DMS 273 (cell line): Measurements from ENCODE around the gene TRAF3IP1.
"Not testable (repeated sequence)": the region's sequence is repeated elsewhere in the genome, so short reads cannot be mapped to it uniquely, and the experiment has no call there.

Experiments
- DNase-seq: peaks from one replicate; lab custom pipeline; 2025; ENCODE audit not compliant: unreplicated experiment; lab: John Stamatoyannopoulos, UW

The TRAF3IP1 gene

GRCh38 chr2:238338710-238339394 is 18.5 kb downstream of the TRAF3IP1 start:
- no peak for DNase-seq

GRCh38 chr2:238339395-238339780 is 19.1 kb downstream of the TRAF3IP1 start:
- no peak for DNase-seq

DNA sequence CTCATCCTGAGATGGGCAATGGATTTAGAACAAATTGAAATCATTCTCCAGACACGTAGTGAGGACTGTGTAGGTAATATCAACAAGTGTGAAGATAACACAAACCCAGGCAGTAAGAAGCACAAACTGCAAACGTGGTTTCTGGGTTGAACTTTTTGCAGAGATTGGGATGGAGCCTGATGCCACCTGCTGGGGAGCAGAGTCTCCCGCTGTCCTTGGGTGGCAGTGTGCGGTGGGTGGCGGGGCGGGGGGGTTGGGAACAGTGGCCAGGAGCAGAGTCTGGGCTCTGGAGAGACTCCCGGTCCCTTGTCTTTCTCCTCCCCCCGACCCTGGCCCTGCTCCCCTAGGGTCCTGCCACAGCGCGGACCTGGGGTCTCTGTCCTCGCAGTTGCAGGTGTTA is 19.5 kb downstream of the TRAF3IP1 start:
- DNase-seq, result no peak

GRCh38 chr2:238341536-238341935 is 21.2 kb downstream of the TRAF3IP1 start:
- DNase-seq, result no peak

DNA sequence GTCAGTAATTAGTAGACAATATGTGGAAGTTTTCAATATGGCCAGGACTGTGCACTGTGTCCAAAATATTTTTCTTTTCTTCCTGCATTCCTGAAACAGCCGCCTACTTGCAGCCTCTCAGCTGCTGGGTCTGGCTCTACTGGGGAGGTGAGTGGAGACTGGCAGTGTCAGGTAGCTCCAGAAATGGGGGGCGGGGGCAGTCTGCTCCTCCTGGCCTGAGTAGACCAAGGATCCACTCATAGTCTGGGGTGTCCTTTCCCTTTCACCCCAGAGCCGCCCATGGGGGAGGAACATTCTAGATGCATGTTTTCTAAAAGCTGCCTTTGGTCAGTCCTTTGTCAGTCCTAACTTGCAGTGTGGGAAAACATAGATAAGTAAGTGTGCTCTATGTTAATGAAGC is 23.7 kb downstream of the TRAF3IP1 start:
- no peak for DNase-seq

DNA sequence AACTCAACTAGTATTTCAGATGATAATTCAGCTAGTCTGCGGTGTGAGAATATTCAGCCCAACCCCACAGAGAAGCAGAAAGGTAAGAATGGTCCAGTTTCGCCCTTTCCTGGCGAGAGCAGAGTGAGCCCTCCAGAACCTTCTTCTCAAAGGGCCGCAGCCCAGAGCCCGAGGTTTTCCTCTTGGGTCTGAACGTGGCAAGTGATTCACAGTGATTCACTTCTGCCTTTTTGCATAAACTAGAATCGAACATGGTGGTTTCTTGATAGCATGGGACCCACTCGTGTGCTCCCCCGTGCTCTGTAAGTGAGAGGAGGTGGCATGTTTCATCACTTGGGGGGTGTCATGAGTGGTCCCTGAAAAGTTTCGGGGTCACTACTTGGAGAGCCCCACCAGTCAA is 24.2 kb downstream of the TRAF3IP1 start:
- DNase-seq, result no peak

DNA sequence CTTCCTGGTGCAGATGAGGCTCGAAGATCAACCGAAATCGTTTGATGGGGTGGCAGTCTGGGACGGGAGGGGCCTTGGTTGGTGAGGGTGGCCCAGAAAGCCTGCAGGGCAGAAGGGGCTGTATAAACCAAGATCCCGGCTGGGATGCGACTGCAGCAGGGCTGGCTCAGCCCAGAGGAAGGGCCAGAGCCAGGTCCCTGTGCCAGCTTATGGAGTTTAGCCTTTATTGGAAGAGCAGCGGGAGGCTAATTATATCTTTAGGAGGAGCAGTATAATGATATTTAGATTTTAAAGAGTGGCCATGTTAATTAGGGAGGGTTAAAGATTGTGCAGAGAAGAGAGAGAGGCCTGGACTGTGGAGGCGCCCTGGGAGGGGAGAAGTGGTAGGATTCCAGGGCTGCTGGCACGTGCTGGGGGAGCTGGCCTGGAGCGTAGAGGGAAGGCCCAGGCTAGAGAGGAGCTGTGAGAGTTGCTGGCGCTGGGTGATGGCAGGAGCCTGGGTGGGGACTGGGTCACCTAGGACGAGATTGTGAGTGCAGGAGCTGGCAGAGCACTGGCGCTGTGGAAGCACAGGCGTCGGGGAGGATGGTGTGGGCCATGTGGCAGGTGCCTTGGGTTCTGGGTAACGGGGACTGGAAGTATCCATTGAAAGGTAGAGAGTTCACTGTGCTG is 25.1 kb downstream of the TRAF3IP1 start:
- DNase-seq, result no peak

DNA sequence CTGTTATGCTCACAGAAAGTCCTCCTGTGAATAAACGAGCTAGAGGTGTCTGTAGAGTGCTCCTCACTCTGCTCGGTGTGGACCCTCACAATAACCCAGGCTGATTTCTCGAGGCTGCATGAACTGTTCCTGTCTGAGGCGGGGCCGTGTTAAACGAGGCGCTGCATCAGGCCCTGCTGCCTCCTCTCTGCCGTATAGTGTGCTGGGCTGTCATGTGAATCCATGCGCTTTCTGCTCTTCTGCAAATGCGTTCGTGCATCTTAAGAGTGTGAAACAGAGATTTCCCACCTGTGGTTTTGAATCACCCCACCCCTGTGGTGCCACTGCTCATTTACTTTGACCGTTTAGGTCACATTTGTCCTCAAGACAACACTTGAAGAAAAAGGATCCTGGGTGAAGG is 26.2 kb downstream of the TRAF3IP1 start:
- no peak for DNase-seq

- DNase-seq, result no peak
Measured at GRCh38 chr2:238350150-238350897, 30.0 kb downstream of the TRAF3IP1 start.

GRCh38 chr2:238351315-238351714 is 31.0 kb downstream of the TRAF3IP1 start:
- no peak for DNase-seq

DNA sequence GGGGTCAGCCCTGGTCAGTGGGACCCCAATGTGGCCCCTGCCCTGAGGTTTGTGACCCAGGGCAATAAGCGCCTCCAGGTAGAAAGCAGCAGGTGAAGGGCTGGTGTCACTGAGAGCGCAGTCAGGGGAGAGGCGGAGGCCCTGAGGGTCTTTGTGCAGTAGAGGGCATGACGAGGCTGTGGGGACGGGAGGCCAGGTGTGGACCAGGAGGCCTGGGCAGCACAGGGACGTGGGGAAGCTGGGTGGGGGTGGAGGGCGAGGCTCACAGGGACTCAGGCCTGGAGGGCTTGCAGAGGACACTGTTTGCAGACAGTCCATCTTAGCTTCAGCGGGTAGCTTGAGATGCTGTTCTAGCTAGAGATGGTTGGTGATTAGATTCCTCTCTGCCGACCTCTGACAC is 32.0 kb downstream of the TRAF3IP1 start:
- no peak for DNase-seq

DNA sequence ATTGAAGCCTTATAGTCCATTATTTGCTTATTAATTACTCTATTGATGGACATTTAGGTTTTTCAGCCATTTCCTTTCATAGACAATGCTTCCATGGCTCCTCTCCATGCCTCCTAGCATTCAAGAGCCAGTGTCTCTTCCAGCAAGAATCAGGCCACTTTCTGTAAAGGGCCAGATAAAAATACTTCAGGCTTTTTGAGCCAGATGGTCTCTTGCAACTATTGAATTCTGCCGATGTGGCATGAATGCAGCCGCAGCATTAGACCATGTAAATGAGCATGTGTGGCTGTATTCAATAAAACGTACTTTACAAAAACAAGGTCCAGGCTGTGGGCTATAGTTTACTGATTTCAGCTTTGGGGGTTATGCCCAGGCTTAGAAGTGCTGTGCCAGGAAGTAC is 38.5 kb downstream of the TRAF3IP1 start:
- DNase-seq, result no peak

DNA sequence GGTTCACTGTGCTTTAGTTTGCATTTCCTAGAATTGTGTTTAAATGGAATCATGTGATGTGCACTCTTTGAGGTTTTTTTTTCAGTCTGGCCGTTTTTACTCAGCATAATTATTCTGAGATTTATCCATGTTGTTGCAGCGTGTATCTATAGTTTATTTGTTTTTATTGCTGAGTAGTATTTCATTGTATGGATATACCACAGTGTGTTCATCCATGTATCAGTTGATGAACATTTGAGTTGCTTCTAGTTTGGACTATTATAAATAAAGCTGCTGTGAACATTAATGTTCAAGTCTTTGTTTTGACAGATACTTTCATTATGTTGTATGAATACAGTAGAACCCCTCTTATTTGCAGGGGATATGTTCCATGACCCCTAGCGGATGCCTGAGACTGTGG is 39.1 kb downstream of the TRAF3IP1 start:
- DNase-seq, result no peak

DNA sequence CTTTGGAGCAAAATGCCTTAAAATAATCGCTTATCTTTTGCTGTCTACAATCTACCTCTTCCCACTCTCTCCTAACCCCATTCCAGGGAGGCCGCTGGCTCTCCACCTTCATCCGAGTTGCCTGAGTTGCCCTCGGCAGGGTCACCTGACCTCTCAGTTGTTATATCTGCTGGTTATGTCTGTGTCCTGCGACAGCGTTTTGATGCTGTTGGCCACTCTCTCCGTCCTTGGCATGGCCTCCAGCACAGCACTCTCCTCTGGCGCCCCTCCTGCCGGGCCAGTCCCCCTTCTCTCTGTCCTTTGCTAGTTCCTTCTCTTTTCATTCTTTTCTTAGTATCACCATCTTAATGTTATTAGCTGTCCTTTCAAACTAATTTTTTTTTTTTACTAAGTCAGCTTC is 41.6 kb downstream of the TRAF3IP1 start:
- no peak for DNase-seq

DNA sequence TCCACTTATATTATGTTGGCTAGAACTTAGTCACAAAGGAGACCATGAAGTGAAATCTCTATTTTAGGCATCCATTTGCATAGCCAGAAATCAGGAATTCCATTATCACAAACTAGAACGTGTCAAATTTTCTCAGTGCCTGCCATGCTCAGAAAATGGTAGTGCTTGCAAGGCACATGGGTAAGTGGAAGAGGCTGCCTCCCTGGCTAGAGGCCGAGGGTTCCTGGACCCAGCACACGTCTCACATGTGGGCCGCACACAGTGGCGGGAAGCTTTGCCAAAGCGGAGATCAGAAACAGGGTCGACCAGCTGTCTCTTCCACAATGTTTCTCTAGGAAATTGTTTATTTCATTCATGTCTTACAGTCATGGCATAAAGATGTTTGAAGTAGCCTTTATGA is 42.3 kb downstream of the TRAF3IP1 start:
- no peak for DNase-seq

- DNase-seq, result no peak
Measured at GRCh38 chr2:238369591-238370040, 49.3 kb downstream of the TRAF3IP1 start.

DNA sequence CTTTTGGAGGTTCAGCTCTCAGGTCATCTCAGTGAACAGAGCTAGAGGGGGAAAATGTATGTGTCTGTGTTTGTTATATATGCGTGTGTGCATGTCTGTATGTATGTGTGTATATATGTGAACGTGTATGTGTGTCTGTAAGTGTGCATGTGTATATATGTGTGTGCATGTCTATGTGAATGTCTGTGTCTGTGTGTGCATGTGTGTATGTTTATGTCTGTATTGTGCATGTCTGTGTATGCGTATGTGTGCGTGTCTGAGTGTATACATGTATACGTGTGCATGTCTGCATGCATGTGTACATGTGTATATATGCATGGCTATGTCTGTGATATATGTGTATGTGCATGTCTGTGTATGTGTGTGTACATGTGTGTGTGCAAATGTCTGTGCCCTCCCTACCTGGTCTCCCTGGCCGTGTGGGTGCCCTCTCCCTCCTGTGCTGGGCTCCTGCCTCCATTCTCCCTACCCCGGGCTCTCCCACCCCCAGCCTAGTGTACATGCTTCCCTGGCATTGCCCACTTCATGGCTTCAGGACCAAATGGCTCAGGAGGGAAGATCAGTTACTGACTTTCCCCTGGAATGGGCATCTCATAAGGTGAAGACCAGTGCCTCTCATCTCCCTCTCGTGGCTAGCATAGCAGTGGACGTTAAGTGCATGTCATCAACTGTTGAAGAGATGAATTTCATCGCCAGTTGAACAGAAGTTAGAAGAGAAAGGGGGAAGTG is 49.9 kb downstream of the TRAF3IP1 start:
- DNase-seq, result no peak

GRCh38 chr2:238370823-238371372 is 50.6 kb downstream of the TRAF3IP1 start:
- DNase-seq, result peak; percentile 79

DNA sequence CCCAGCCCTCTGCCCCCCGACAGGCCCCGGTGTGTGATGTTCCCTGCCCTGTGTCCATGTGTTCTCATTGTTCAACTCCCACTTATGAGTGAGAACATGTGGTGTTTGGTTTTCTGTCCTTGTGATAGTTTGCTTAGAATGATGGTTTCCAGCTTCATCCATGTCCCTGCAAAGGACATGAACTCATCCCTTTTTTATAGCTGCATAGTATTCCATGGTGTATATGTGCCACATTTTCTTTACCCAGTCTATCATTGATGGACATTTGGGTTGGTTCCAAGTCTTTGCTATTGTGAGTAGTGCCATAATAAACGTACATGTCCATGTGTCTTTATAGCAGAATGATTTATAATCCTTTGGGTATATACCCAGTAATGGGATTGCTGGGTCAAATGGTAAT is 52.0 kb downstream of the TRAF3IP1 start:
- not testable (repeated sequence) for DNase-seq

DNA sequence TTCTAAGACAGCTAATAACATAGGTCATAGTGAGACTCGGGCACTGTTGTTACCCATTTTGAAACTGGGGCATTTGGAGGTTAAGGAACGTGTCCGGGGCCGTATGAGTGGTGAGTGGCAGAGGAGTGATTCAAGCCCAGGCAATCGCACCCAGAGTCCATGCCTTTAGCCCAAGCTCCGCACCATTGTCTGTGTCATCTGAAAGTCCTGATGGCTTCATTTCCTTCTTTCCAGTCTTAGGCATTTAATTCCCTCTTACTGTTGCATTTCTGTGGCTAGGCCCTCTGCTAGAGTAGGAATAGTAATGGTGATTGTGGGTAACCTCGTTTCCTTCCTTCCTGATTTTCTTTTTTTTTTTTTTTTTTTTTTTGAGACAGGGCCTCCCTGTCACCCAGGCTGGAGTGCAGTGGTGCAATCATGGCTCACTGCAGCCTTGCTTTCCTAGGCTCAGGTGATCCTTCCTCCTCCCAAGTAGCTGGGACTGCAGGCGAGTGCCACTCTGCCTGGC is 56.6 kb downstream of the TRAF3IP1 start:
- no peak for DNase-seq
